Neural progenitor cell (in vitro differentiated cells): ENCODE results near the gene THRB. TPM values are rescaled to one million over a fixed set of nuclear protein-coding genes. Genes with fewer than 3 reads are reported as not detected.

ENCODE experiments used
- DNase-seq: peaks from one replicate; pipeline ENCODE4 v3.0.0-alpha.2; 2016; ENCODE audit warnings: low spot score
- H2AFZ ChIP-seq: fragments of 200-600 bp; sonication (generic); replicated peaks from 2 replicates; pipeline ENCODE4 v1.6.1; 2016; ENCODE audit warnings: antibody characterized with exemption
- H3F3A ChIP-seq: fragments of 200-600 bp; sonication (generic); 2 replicates; pipeline ENCODE4 v1.6.1; 2016; ENCODE audit warnings: antibody characterized with exemption, low read depth
- H3K27ac ChIP-seq: fragments of 200-600 bp; sonication (generic); 2 replicates; pipeline ENCODE4 v1.5.1; 2016; ENCODE audit warnings: mild to moderate bottlenecking
- H3K27me3 ChIP-seq: fragments of 200-600 bp; sonication (generic); 2 replicates; pipeline ENCODE4 v1.6.1; 2016; ENCODE audit warnings: mild to moderate bottlenecking, moderate library complexity
- H3K36me3 ChIP-seq: fragments of 200-600 bp; sonication (generic); 2 replicates; pipeline ENCODE4 v1.5.1; 2016
- H3K4me1 ChIP-seq: fragments of 200-600 bp; sonication (generic); 2 replicates; pipeline ENCODE4 v1.6.1; 2016; ENCODE audit warnings: mixed run types
- H3K4me2 ChIP-seq: fragments of 200-600 bp; sonication (generic); 2 replicates; pipeline ENCODE4 v1.6.1; 2016
- H3K4me3 ChIP-seq: fragments of 200-600 bp; sonication (generic); 2 replicates; pipeline ENCODE4 v1.5.1; 2016
- H3K79me2 ChIP-seq: fragments of 200-600 bp; sonication (generic); 2 replicates; pipeline ENCODE4 v1.6.1; 2016; ENCODE audit warnings: low read depth
- H3K9ac ChIP-seq: fragments of 200-600 bp; sonication (generic); 2 replicates; pipeline ENCODE4 v1.6.1; 2016
- H3K9me3 ChIP-seq: fragments of 200-600 bp; sonication (generic); 2 replicates; pipeline ENCODE4 v1.5.1; 2016; ENCODE audit warnings: low read depth
- H4K20me1 ChIP-seq: fragments of 200-600 bp; sonication (generic); 2 replicates; pipeline ENCODE4 v1.6.1; 2016; ENCODE audit warnings: low read depth
- H3K27ac Mint-ChIP-seq: 3 replicates; pipeline ENCODE4 v1.8.0; 2021; ENCODE audit warnings: mixed read lengths
- H3K27me3 Mint-ChIP-seq: 2 replicates; pipeline ENCODE4 v1.8.0; 2022; ENCODE audit warnings: low read depth, mild to moderate bottlenecking, inconsistent platforms, moderate library complexity, mixed read lengths; ENCODE audit not compliant: insufficient read depth
- H3K36me3 Mint-ChIP-seq: 3 replicates; pipeline ENCODE4 v1.8.0; 2021; ENCODE audit warnings: mixed read lengths
- H3K4me1 Mint-ChIP-seq: 3 replicates; pipeline ENCODE4 v1.8.0; 2021; ENCODE audit warnings: mixed read lengths
- H3K4me3 Mint-ChIP-seq: 3 replicates; pipeline ENCODE4 v1.8.0; 2021; ENCODE audit warnings: mild to moderate bottlenecking, moderate library complexity, mixed read lengths
- H3K9me3 Mint-ChIP-seq: 3 replicates; pipeline ENCODE4 v1.8.0; 2020; ENCODE audit warnings: mixed read lengths
- CTCF ChIP-seq: fragments of 200-600 bp; sonication (generic); IDR thresholded peaks from 2 replicates; pipeline ENCODE4 v1.5.1; 2017; ENCODE audit warnings: antibody characterized with exemption, mild to moderate bottlenecking
- EZH2 ChIP-seq: fragments of 200-600 bp; sonication (generic); IDR thresholded peaks from 2 replicates; pipeline ENCODE4 v1.6.1; 2017; ENCODE audit warnings: antibody characterized with exemption, mild to moderate bottlenecking, moderate library complexity
- EZH2phosphoT487 ChIP-seq: fragments of 200-600 bp; sonication (generic); IDR thresholded peaks from 2 replicates; pipeline ENCODE4 v1.6.1; 2017; ENCODE audit warnings: antibody characterized with exemption
- total RNA-seq: library from RNA; depleted of rRNA; stranded (reverse); fragments of >200 nt; gene quantifications from 2 replicates; pipeline ENCODE4 v1.2.3, GENCODE V29; 2015; ENCODE audit warnings: low replicate concordance

Gene THRB
- total RNA-seq, 1 donor from 2014 or later = 1.2 TPM

- H2AFZ ChIP-seq = no peak overlapping the region
- no peaks in the 10 kb centered on the region for H3K36me3 ChIP-seq
- H3K4me1 Mint-ChIP-seq = no peaks in the 10 kb centered on the region
- H3K4me3 ChIP-seq = no peak overlapping the region
- no peak for DNase-seq
- no peaks in the 10 kb centered on the region for H3K4me1 ChIP-seq
- no peaks in the 10 kb centered on the region for H3K9me3 ChIP-seq
- no peaks in the 10 kb centered on the region for H3K9me3 Mint-ChIP-seq
- no peak for TF ChIP-seq EZH2phosphoT487
- no peak for TF ChIP-seq EZH2
- no peak overlapping the region for H3K4me2 ChIP-seq
- H3K27me3 ChIP-seq = no peaks in the 10 kb centered on the region
- H3K4me3 Mint-ChIP-seq = no peak overlapping the region
- H3K27ac ChIP-seq = no peak overlapping the region
- H3K9ac ChIP-seq = no peak overlapping the region
- H4K20me1 ChIP-seq = no peaks in the 10 kb centered on the region
- no peaks in the 10 kb centered on the region for H3K36me3 Mint-ChIP-seq
- no peaks in the 10 kb centered on the region for H3K27me3 Mint-ChIP-seq
- no peaks in the 10 kb centered on the region for H3K79me2 ChIP-seq
- H3K27ac Mint-ChIP-seq = no peak overlapping the region
- no peaks in the 10 kb centered on the region for H3F3A ChIP-seq
Observed at GRCh38 chr3:24141548-24141947, 353.1 kb downstream of the THRB start.

GRCh38 chr3:24139463-24140412 lies 354.9 kb downstream of the THRB start:
- no peaks in the 10 kb centered on the region for H3K27me3 Mint-ChIP-seq
- Histone ChIP-seq H3K36me3 (no peaks in the 10 kb centered on the region), H4K20me1 (no peaks in the 10 kb centered on the region), H3K9me3 (no peaks in the 10 kb centered on the region), H3K27me3 (no peaks in the 10 kb centered on the region), H3K4me3 (no peak overlapping the region), H3F3A (no peaks in the 10 kb centered on the region), H3K4me1 (no peaks in the 10 kb centered on the region), H3K27ac (no peak overlapping the region), H3K9ac (no peak overlapping the region), H3K4me2 (no peak overlapping the region), H3K79me2 (no peaks in the 10 kb centered on the region), H2AFZ (no peak overlapping the region)
- H3K27ac Mint-ChIP-seq = no peak overlapping the region
- no peaks in the 10 kb centered on the region for H3K36me3 Mint-ChIP-seq
- TF ChIP-seq EZH2 (no peak), EZH2phosphoT487 (no peak), CTCF (no peak)
- H3K4me1 Mint-ChIP-seq = no peaks in the 10 kb centered on the region
- no peak overlapping the region for H3K4me3 Mint-ChIP-seq
- DNase-seq = no peak
- H3K9me3 Mint-ChIP-seq = no peaks in the 10 kb centered on the region

- no peak for DNase-seq
- Histone ChIP-seq H3K79me2 (no peaks in the 10 kb centered on the region), H3K36me3 (no peaks in the 10 kb centered on the region), H3K4me1 (no peaks in the 10 kb centered on the region), H3K27ac (no peak overlapping the region), H4K20me1 (no peaks in the 10 kb centered on the region), H3K27me3 (no peaks in the 10 kb centered on the region), H2AFZ (no peak overlapping the region), H3K9ac (no peak overlapping the region), H3K4me2 (no peak overlapping the region), H3F3A (no peaks in the 10 kb centered on the region), H3K4me3 (no peak overlapping the region), H3K9me3 (no peaks in the 10 kb centered on the region)
- TF ChIP-seq EZH2 (no peak), EZH2phosphoT487 (no peak), CTCF (no peak)
- no peak overlapping the region for H3K4me3 Mint-ChIP-seq
- H3K4me1 Mint-ChIP-seq = no peaks in the 10 kb centered on the region
- no peaks in the 10 kb centered on the region for H3K36me3 Mint-ChIP-seq
- no peak overlapping the region for H3K27ac Mint-ChIP-seq
- H3K9me3 Mint-ChIP-seq = no peaks in the 10 kb centered on the region
- H3K27me3 Mint-ChIP-seq = peaks cover 5% of the 10 kb centered on the region
Observed at GRCh38 chr3:24138876-24139256, 355.8 kb downstream of the THRB start.
